ENCODE results near the gene UBP1. TPM values are rescaled to one million over a fixed set of nuclear protein-coding genes. Genes with fewer than 3 reads are reported as not detected.

Gene UBP1
- total RNA-seq, 1 experiment from 2014 or later = 69.5 TPM

DNA sequence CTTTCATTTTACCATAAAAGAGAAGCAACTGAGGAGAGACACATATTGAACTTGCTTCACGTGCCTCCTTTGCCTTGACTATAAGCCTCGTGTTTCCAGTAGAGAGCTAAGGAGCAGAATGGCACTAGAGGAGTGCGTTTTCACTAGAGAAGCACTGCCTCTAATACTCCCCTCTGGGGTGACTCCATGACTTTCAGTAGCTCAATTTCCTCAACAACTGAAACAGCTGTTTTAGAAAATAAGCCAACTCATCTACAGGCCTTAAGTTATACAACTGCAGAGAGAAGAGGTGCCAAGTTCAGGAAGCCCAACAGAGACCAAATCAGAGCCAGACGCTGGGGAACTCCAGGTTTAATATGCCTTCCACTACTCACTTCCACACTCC is 1.9 kb downstream of the UBP1 start:
- intact Hi-C loops (cut with micrococcal nuclease) = no loop called here
- no peak for ATAC-seq
- DNase-seq (ENCODE audit: low read depth, low spot score) = no peak
- Histone ChIP-seq H3K9me3 (ENCODE audit: control insufficient read depth in 1 of 2, insufficient read depth in 1 of 2, low read depth in 1 of 2, low read length in 2 of 2) (no peaks in the 10 kb centered on the region), H3K4me2 (ENCODE audit: low read length) (peak overlapping the region; percentile 88), H2AFZ (ENCODE audit: low read depth, low read length, poor library complexity, severe bottlenecking) (no peak overlapping the region), H4K20me1 (ENCODE audit: insufficient read depth) (peaks cover 19% of the 10 kb centered on the region), H3K36me3 (ENCODE audit: control insufficient read depth in 1 of 2, insufficient read depth in 2 of 2, low read length in 2 of 2) (no peaks in the 10 kb centered on the region), H3K9me2 (ENCODE audit: insufficient read depth) (no peaks in the 10 kb centered on the region), H3K9ac (ENCODE audit: low read length) (peak overlapping the region; percentile 95), H3K27me3 (ENCODE audit: insufficient read depth, low read length) (no peaks in the 10 kb centered on the region), H3K27ac (ENCODE audit: low read depth, low read length) (no peak overlapping the region), H3K79me2 (ENCODE audit: insufficient read depth, low read length) (peaks cover 65% of the 10 kb centered on the region), H3K4me3 (replicated peaks in 1 of 2; ENCODE audit: low read depth in 1 of 2, low read length in 2 of 2) (peak overlapping the region; percentile 89 to 91), H3K4me1 (ENCODE audit: control insufficient read depth in 1 of 2, insufficient read depth in 2 of 2, low read length in 2 of 2) (peaks cover 21 to 28% of the 10 kb centered on the region in 2 experiments)
- ChIA-PET CTCF (interaction anchor here (0.7 to 0.8 kb wide), 2 partner anchors 349 to 364 kb away, joined by 3 read pairs; no protein-coding TSS in a partner anchor), RAD21 (ENCODE audit: low non-redundant PET in 1 of 2, low total read pairs in 2 of 2, uncharacterized antibody in 2 of 2, unreplicated experiment in 2 of 2) (no interaction called here), POLR2A (interaction anchor here (1.2 to 1.4 kb wide), 2 partner anchors 9 to 360 kb away, joined by 3 to 4 read pairs; partner anchors contain the start of gene PDCD6IP)
- TF ChIP-seq SP1 (IDR thresholded peaks at IDR 0.05; ENCODE audit: low read depth) (peak; percentile 6; the same call in 1 of the 2 replicates), ZFX (IDR thresholded peaks at IDR 0.05) (no peak)
- no TSS peak for BruUV-seq (replicated peaks)

DNA sequence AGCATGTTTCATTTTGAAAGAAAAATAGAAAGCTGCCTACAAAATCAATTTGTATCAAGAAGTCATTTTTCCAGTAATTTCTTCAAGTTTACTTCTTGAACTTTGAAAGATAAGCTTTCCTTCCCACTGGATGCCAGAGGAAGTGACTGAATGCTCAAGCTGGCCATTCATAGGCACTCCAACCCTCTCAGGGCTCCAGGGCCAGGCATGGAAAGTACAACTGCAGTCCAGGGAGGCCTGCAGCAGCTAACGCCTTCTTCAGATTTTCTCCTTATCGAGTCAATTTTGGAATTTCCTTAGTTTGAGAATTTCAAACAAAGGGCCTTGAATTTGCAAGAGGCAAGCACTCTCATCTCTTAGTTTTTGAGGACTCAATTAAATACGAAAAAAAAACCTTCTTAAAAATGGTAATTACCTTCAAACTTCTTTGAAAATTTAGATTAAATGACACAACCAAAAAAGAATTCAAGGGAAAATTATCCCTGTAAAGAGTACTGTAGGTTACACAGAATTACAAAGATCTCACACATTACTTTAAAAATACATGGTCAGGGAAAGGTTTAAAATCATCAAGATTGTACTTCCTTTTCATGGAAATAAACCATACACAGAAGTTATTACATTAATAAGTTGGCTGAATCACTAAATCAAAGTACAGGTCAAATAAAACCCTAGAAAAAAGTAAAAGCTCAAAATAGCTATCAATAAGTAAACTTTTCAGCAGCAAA is 2.5 kb downstream of the UBP1 start:
- no peaks in the 10 kb centered on the region for H3K36me3 ChIP-seq (ENCODE audit: control insufficient read depth in 1 of 2, insufficient read depth in 2 of 2, low read length in 2 of 2)
- ChIA-PET POLR2A (interaction anchor here (1.2 to 1.4 kb wide), 2 partner anchors 8 to 361 kb away, joined by 3 to 4 read pairs; partner anchors contain the start of gene PDCD6IP), RAD21 (ENCODE audit: low non-redundant PET in 1 of 2, low total read pairs in 2 of 2, uncharacterized antibody in 2 of 2, unreplicated experiment in 2 of 2) (no interaction called here), CTCF (interaction anchor here (0.8 kb wide), 1 partner anchor 349 kb away, joined by 3 read pairs; no protein-coding TSS in a partner anchor)
- H3K9me2 ChIP-seq (ENCODE audit: insufficient read depth) = no peaks in the 10 kb centered on the region
- H3K79me2 ChIP-seq (ENCODE audit: insufficient read depth, low read length) = peaks cover 71% of the 10 kb centered on the region
- no peak overlapping the region for H2AFZ ChIP-seq (ENCODE audit: low read depth, low read length, poor library complexity, severe bottlenecking)
- DNase-seq (ENCODE audit: low read depth, low spot score) (no peak), ATAC-seq (no peak)
- H3K4me3 ChIP-seq (replicated peaks in 1 of 2; ENCODE audit: low read depth in 1 of 2, low read length in 2 of 2) = peak overlapping the region in 1 of 2 experiments; percentile 91; a peak in 1 of 4 replicates
- H3K27ac ChIP-seq (ENCODE audit: low read depth, low read length) = no peak overlapping the region
- H3K9me3 ChIP-seq (ENCODE audit: control insufficient read depth in 1 of 2, insufficient read depth in 1 of 2, low read depth in 1 of 2, low read length in 2 of 2) = no peaks in the 10 kb centered on the region
- H3K27me3 ChIP-seq (ENCODE audit: insufficient read depth, low read length) = no peaks in the 10 kb centered on the region
- intact Hi-C loops (cut with micrococcal nuclease) = no loop called here
- TF ChIP-seq EGR1 (IDR thresholded peaks at IDR 0.05; ENCODE audit: low read depth) = no peak
- TF ChIP-seq ATF3 (IDR thresholded peaks at IDR 0.05) = no peak
- TF ChIP-seq CTCF (IDR thresholded peaks at IDR 0.05 in 2 of 3, conservative IDR thresholded peaks at IDR 0.05 in 1 of 3; ENCODE audit: borderline replicate concordance in 1 of 3, insufficient read depth in 1 of 3, low read depth in 2 of 3, low read length in 2 of 3) = no peak
- TF ChIP-seq SP1 (IDR thresholded peaks at IDR 0.05; ENCODE audit: low read depth) = peak; percentile 5; the same call in 1 of the 2 replicates
- peaks cover 21 to 28% of the 10 kb centered on the region in 2 experiments for H3K4me1 ChIP-seq (ENCODE audit: control insufficient read depth in 1 of 2, insufficient read depth in 2 of 2, low read length in 2 of 2)
- peak overlapping the region; percentile 95 for H3K9ac ChIP-seq (ENCODE audit: low read length)
- no TSS peak for BruUV-seq (replicated peaks)
- peaks cover 20% of the 10 kb centered on the region for H4K20me1 ChIP-seq (ENCODE audit: insufficient read depth)
- peak overlapping the region; percentile 88 for H3K4me2 ChIP-seq (ENCODE audit: low read length)
